LoVo (cell line): ENCODE measurements around the gene MOSMO.
"Not testable (repeated sequence)": the region's sequence is repeated elsewhere in the genome, so short reads cannot be mapped to it uniquely, and the experiment has no call there.

Experiments used
- DNase-seq: peaks from one replicate; pipeline ENCODE4 v3.0.0-alpha.2; 2016; ENCODE audit warnings: low spot score

MOSMO gene

DNA sequence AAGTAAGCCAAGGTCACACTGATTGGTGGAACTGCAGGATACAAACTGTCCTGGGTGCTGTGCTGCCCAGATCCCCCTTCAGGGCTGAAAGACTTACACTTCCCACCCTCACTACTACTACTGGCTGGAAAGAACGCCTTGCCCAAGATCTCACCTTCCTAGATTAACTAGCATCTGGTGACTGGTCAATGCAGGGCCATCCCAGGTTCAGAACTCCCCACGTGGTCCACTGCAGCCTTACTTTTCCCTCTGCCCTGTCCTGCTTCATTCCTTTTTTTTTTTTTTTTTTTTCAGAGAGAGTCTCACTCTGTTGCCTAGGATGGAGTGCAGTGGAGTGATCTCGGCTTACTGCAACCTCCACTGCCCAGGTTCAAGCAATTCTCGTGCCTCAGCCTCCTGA lies 4.7 kb upstream of the MOSMO start:
- no peak for DNase-seq

DNA sequence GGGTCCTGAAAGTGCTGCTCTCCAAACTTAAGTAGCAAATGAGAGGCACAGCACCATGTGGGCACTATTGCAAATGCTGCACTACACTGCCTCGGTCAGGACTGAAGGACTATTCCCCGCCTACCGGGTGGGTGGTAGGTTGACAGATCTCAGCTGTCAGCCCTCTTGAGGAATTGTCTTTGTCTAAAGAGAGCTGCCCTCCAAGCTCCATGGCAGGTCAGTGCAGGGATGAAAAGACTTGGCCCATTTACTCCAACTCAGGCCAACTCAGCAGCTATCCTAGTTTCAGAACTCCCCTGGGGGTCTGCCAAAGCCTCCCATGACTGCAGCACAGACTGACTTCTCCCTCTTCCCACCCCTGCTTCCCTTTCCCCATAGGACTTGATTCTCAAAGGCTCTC lies 3.6 kb upstream of the MOSMO start:
- DNase-seq: no peak

DNA sequence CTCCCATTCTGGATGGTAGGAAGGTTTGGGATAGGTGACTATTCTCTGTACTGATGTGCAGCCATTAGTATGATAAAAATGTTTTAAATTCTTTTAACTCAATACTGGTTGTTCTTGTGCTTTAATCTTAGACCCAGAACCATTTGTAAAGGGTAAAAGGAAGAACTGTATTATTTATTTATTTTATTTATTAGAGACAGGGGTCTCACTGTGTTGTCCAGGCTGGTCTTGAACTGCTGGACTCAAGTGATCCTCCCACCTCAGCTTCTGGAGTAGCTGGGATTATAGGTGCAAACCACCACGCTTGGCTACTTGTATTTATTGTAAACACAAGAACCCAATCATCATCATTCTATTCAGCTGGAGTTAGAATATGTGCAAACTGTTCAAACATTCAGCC lies 2.2 kb upstream of the MOSMO start:
- DNase-seq: no peak

DNA sequence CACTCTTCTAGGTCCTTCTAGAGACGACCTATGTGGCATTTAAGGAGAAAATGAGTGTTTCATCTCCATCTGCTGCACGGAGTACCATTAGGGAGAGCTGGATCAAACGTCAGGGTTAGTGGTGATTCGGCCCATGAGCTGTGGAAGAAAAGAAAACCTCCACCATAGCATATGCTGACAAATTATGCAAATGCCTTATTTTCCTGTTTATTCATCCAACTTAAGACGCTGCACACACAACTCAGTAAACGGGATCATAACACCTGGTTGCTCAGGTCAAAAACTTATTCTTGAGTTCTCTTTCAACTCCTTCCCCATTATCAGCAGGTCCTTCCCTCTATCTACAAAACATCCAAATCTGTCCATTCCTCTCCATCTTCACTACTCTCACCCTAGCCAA lies 1.3 kb upstream of the MOSMO start:
- DNase-seq: no peak

DNA sequence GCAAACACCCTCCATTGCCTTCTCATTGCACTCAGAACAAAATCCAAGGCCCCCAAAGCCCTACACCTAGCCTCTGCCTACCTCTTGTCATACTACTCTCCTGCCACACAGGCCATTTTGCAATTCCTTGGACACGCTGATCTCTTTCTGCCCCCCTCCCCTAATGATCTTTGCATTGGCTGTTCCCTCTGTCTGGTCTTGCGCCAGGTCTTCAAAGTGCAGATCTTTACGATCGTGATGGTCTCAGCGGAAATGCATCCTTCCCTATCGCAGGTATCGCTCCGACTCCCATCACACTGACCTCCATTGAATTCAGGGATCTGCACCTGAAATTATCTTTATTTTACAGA lies 777 bp upstream of the MOSMO start:
- DNase-seq: no peak

DNA sequence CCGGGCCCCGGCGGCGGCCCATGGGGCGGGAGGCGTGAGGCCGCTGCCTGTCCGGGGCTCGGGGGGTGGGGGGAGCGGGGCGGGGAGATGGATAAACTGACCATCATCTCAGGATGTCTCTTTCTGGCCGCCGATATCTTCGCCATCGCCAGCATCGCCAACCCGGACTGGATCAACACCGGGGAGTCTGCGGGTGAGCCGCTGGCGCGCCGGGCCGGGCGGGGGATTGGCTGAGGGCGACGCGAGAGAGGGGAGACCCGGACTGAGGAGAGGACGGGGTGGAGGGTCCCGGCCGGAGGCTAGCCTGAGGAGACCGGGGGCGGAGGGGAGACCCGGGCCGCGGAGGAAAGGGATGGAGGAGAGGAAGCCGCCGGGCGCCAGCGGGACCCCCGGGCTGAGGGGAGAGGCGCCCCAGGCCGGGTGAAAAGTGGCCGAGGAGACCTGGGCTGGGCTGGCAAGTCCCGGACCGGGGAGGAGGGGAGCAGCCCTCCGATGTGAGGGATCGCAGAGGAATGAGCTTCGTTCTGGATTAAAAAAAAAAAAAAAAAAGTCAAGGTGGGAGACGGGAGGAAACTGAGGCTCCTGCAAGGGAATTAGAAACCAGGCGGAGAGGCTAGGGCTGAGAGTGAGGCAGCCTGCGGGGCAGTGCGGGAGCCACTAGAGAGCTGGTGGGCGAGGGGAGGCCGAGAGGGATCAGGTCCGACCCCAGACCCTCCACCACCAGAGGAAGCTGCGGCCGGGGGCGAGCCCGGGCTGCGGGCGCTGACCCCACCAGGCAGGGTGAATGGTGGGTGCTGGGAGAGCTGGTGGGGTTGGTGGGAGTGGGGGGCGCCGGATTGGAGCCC lies 526 bp downstream of the MOSMO start:
- DNase-seq: no peak

DNA sequence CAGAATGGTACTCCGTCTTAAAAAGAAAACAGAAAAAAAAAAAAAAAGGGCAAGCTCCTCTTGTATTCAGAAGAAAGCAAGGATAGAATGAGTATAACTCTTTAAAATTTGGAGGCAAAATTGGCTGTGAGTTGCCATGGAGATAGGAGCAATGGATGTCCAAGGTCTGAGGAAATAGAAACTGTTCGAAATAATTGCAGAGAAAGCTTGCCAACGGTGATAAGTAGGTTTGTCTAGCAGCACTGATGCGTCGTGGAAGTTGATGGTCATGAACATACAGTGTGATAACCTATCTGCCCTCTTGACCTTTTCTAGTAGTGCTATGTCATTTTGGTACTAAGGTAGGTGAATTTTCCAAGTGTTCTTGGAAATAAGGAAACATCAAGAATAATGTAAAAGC lies 3.0 kb downstream of the MOSMO start:
- DNase-seq: no peak

DNA sequence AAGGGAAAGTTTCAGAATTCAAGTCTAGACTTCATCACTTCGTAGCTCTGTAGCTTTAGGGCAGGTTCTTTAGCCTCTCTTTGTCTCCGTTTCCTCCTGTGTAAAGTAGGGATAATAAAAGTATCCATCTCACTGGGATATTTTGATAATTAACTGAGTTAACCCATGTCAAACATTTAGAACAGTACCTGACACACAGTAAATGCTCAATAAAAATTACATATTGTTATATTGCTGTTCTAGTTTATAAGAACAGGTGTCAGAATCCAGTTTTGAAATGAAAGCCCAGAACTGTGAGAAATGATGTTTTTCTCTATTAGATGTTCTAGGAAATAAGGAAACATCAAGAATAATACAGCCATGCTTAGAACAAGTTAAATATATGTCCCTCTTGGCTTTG lies 4.3 kb downstream of the MOSMO start:
- no peak for DNase-seq

DNA sequence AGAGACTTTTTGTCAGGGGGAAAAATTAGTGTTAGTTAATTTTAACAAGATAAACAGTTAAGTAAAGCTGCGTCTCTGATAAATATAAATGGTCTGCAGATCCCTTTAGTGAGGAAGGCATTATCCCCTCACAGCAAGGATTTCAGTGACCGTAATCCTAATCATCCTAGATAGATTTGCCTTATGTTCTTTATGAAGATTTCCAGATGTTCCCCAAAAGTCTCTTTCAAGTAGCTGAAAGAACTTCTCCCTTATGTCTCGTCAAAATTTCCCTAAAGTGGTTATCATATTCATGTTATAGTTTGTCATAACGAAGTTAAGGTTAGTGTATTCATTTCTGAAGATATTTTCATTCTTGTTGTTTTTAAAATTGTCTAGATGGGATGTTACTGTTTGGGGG lies 5.6 kb downstream of the MOSMO start:
- DNase-seq: no peak

DNA sequence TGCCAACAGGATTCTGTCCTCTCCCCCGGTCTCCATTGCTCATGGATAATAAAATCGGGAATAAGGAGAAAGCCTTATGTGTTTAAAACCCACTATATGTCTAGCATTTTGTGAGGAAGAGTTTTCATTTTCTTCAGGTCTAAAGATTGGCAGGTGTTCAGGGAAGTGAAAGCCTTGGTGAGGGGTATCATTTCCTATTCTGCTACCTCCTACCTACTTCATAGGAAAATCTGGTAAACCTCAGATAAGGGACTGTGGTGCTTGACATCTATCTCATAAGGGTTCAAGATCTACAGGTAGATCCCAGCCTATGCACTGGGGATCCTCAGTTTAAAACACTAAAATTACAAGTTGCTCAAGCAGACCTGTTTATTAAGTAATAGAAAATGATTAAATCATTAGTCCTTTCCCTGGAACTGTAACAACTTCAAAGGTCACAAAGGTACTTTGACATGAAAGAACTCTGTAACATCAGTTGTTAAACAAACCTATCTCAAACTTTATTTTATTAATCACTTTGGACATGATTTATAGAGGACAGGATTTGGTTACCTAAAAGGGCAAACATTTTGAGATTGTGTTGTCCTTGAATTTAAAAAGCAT lies 6.5 kb downstream of the MOSMO start:
- no peak for DNase-seq

DNA sequence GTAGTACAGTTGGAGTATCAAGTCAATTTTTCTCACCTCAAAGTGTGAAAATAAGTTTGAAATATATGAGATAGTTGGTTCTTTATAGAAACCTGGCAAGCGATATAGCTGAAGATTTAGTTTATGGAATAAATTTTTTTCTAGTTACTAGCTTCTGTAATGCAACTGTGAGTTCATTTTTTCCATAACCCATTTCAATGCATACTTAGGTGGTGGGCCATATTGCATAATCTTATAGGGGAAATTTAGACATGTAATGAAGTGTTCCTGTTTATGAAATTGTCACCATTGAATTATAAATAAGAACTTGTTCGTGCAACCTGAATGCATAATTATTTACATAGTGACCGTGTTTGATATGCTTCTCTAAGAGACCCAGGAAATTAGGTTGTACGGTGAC lies 9.0 kb downstream of the MOSMO start:
- no peak for DNase-seq

DNA sequence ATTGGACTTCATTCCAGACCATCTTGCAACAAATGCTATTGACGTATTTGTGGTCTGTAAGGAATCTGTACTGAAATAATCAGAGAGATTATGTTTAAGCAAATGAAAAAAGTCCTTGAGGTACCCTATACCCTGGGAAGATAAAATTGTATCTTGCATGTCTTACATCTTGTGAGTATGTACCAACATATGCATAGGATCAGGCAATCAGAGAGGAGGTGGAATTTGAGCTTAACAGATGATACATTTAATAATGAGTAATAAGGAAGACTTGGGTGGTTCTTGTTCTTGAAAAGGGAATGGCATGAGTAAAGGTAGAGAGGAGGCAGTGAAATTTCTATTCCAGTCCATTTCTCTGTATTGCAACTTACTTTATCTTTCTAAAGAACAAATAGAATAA lies 10.6 kb downstream of the MOSMO start:
- DNase-seq: no peak

DNA sequence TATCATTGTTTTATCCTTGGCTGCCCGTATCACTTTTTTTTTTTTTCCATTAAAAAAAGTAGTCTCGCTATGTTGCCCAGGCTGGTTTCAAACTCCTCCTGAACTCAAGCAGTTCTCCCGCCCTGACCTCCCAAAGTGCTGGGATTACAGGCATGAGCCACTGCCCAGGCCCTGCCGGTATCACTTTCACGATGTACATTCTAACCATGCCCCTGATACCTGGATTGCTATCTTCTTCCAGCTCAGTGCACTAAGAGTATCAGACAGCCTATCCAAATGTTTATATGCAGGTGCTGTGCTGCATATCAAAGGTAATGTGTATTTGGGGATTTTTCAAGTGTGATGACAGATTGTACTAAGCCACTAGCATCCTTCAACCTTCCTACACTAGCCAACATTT lies 14.2 kb downstream of the MOSMO start:
- no peak for DNase-seq

DNA sequence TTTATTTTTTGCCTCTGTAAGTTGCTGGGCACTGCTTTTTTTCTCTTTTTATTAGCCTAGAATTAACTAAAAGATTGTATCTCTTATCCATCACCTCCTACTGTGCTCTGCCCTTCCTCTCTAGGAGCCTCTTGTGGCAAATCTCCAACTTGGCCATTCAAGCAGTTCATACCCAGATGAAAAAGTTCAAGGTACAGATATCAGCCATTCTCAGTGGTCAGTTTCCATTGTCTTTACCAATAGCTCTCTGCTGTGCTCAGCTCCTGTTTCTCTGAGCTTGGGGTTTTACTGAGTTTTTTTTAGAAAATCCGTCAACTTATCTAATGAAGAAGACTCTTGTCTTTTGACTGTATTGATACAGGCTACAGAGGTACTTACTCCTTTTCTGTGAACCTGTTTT lies 15.6 kb downstream of the MOSMO start:
- DNase-seq: no peak

DNA sequence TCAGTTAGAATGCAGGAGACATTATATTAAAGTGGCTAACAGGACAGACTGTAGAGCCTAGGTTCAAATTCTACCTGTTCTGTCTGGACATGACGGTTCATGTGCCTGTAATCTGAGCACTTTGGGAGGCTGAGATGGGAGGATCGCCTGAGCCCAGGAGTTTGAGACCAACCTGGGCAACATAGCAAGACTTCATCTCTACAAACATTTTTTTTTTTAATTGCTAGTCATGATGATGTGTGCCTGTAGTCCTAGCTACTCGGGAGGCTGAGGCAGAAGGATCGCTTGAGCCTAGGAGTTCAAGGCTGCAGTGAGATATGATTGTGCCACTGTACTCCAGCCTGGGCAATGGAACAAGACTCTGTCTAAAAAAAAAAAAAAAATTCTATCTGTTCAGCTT lies 16.9 kb downstream of the MOSMO start:
- not testable (repeated sequence) for DNase-seq

DNA sequence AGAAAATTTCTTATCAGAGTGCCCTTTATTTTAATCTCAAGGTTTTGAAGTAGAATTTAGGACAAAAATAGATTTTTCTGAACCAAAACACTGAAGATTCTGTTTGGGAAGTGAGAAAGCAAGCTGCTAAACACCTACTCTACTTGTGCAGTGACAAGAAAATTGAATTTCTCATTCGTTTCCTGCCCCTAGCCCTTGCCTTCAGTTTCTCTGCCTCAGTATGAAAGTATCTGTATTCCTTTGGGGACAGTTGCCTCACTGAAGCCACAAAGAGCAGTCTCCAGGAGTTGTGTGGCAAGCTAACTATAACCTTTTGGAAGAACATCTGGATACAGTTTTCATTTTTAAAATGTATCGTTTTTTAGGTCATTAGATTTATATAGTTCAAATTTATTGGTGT lies 19.7 kb downstream of the MOSMO start:
- DNase-seq: no peak

DNA sequence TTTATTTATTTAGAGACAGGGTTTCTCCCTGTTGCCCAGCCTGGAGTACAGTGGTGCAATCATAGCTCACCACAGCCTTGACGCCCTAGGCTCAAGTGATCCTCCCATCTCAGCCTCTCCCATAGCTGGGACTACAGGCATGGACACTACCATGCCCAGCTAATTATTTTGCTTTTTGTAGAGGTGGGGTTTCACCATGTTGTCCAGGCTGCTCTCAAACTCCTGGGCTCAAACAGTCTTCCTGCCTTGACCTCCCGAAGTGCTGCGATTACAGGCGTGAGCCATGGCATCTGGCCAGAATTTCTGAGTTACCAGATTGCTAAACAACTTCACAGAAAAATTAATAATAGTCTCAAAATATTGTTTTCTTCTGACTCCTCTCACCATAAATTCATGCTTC lies 21.7 kb downstream of the MOSMO start:
- DNase-seq: no peak

DNA sequence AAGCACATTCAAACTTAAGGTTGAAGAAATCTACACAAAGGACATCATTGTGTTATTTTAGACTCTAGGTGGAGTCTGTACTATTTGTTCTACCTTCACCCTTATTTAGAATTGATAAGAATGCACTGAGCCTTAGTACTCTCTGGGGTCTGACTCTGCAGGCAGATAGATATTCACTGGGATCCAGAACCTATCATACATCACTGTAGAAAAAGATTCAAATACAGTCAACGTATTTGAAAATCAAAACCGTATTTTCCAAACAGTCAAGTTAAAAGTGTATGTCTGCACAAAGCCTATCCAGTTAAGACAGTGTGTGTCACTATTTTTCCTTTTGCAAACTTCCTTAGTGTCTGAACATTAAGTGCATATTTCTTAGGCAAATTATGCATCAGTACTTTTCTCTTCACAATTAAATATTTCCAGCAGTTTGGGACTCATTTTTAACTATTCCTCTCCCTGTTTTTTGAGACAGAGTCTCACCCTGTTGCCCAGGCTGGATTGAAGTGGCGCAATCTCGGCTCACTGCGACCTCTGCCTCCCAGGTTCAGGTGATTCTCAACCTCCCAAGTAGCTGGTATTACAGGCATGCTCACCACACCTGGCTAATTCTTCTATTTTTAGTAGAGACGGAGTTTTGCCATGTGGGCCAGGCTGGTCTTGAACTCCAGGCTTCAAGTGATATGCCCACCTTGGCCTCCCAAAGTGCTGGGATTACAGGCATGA lies 22.3 kb downstream of the MOSMO start:
- DNase-seq: no peak

DNA sequence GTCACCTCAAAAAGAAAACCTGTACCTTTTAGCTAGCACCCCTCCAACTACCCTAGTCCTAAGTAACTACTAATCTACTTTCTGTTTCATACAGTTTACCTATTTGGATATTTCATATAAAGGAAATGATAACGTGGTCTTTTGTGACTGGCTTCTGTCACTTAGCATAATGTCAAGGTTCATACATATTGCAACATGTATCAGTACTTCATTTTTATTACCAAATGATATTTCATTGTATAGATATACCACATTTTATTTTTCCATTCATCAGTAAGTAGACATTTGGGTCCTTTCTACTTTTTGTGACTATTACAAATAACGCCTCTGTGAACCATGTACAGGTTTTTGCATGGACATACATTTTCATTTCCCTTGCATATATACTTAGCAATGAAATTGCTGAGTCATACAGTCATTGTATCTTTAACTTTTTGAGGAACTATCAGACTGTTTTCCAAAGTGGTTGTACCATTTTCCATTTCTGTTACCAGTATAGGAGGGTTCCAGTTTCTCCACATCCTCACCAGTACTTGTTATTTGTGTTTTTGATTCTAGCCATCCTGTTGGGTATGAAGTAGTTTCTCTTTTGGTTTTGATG lies 23.7 kb downstream of the MOSMO start:
- DNase-seq: no peak

DNA sequence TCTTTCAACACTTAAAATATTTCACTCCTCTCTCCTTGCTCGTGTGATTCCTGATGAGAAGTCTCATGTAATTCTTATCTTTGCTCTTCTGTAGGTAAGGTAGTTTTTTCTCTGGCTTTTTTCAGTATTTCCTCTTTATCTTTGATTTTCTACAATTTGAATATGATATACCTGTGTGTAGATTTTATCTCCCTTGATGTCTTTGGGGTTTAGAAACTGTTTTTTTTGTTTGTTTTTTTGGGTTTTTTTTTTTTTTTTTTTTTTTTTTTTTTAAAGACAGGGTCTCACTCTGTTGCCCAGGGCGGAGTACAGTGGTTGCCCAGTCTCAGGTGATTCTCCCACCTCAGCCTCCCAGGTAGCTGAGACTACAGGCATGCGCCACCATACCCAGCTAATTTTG lies 26.6 kb downstream of the MOSMO start:
- no peak for DNase-seq

DNA sequence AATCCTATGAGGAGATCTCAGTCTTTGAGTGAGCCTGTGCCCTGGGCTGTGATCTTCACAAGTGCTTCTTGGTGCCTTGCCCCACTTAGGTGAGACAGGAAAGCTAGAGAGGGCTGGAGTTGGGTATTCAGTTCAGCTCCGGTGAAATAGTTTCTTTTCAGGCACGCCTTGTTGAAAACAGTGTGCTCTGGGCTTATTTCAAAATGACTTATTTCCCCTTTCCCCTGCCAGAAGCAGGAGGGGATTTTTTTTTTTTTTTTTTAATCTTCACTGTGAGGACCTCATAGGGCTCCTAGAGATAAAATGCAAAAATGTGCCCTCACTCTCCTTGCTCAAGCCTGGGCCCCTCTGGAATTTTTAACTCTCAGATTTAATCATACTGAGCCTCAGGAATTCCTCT lies 27.2 kb downstream of the MOSMO start:
- DNase-seq: no peak

DNA sequence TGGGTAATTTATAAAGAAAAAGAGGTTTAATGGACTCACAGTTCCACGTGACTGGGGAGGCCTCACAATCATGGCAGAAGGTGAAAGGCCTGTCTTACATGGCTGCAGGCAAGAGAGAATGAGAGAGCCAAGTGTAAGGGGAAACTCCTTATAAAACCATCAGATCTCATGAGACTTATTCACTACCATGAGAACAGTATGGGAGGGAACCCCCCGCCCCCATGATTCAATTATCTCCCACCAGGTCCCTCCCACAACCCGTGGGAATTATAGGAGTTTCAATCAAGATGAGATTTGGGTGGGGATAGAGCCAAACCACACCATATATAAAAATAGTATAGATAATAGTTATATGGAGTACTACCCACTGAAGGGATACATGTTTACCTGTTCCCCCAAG lies 36.0 kb downstream of the MOSMO start:
- DNase-seq: not testable (repeated sequence)

DNA sequence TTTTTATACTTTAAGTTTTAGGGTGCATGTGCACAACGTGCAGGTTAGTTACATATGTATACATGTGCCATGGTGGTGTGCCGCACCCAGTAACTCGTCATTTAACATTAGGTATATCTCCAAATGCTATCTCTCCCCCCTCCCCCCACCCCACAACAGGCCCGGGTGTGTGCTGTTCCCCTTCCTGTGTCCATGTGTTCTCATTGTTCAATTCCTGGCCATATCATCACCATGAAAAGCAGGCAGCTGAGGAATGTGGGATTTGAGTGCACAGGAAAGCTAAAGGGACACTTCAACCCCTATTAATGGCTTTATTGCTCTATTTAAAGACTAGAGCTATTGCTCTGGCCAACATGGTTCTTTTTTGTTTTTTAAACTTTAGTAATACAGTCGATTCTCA lies 38.0 kb downstream of the MOSMO start:
- DNase-seq: not testable (repeated sequence)
